ENCODE results near the gene SAYSD1.

The SAYSD1 gene

DNA sequence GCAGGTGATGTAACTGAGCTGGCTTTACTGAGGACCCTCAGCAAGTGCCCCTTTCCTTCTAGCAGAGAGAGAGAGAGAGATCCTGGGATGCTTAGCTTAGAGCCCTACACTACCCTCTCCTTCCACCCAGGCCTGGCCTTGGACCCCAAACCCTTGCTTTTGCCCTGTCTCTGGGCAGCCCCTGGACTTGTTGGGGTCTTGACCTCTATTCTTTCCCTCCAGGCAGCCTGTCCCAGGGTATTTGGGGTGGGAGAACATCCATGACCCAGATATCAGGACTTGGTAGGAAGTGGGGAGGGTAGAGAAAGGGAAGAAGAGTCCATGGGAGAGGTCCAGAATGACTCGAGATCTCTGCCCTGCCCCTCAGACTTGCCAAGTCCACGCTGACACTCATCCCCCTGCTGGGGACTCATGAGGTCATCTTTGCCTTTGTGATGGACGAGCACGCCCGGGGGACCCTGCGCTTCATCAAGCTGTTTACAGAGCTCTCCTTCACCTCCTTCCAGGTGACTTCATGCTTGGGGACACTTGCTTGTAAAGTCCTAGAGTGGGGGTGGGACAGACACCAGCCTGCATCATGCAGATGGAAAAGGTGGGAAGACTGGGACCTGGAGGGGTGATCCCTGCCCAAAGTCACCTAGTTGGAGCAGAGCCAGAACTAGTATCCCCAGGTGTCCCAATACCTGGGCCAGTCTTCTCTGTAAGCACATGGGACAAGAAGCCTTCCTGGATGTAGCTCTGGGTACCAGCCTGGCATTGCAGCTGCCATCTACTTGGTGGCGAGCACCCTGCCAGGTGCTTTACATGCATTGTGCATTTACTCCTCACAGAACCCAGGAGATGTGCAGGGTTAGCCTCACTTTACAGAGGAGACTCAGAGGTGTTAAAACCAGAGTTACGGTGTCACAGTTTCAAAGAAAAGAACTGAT, 35.5 kb downstream of the SAYSD1 start:
- TF ChIP-seq CTCF (IDR thresholded peaks at IDR 0.05; ENCODE audit: low read depth, low read length) = no peak
- no peak for DNase-seq (ENCODE audit: extremely low read depth, low read depth)

- TF ChIP-seq CTCF (IDR thresholded peaks at IDR 0.05; ENCODE audit: low read depth, low read length) = no peak
- no peak for DNase-seq (ENCODE audit: extremely low read depth, low read depth)
Measured at GRCh38 chr6:39078695-39079094, 36.3 kb downstream of the SAYSD1 start.

DNA sequence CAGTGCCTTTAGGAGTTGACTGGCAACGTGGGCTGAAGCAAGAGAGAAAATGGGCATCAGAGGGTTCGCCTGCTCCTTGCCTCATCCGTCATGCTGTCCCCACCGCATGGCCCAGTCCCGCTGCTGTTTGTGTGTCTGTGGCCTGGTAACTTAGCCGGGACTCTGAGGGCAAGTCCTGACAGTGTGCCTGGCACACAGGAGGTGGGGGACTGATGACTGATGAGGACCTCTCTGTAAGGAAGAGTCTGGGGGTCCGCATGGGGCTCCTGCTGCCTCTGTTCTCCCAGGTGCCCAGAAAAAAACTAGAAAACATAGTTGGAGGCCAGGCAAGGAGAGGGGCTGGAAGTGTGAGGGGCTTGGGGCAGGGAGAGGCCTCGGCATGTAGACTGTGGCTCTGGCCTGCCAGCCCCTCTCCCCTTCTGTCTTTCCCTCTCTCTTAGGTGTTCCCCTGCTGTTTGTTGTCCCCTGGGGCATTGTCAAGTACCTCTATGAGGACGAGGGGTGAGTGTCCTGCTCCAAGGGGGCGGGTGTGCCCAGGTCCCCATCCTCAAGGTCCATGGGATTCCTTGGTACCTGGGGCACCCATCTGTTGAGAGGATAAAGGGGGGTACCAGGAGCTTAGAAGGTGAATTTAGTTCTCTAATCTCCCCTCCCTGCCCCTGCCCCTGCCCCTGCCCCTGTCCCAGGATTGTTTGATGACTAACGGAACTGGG, 36.9 kb downstream of the SAYSD1 start:
- DNase-seq (ENCODE audit: extremely low read depth, low read depth) = no peak
- TF ChIP-seq CTCF (IDR thresholded peaks at IDR 0.05; ENCODE audit: low read depth, low read length) = no peak

DNA sequence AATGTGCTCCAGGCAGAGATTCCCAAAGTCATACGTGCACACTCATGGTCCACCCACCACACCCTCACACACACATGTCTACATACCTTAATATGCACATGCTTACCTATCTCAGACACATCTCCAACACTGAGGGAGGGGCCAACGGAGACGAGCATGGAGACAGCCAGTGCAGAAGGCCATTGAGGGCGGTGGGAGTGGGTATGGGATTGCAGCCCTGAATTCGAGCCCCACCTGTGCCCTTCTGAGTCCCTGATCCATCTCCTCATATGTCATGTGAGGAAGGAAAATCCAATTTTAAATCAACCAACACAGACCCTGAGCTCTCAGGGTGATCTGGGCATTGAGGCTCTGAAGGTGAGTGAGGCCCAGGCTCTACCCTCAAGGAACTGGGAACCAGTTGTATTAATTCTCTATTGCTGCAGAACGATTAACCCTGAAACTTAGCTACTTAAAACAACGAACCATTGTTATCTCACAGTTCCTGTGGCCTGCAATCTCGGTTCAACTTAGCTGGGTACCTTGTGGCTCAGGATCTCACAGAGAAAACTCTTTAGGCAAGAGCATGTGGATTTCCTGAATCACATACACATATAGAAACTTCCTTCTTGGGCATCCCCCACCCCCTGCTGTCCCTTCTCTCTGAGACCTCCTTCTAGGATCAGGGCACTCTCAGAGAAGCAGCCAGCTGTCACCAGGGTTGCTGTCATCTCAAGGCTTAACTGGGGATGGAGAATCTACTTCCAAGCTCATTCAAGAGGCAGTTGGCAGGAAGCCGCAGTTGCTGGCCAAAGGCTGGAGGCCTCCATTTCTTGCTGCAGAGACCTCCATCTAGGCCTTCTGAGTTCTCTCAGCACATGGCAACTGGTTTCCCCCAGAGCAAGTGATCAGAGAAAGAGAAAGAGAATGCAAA, 38.1 kb downstream of the SAYSD1 start:
- DNase-seq (ENCODE audit: extremely low read depth, low read depth) = no peak
- TF ChIP-seq CTCF (IDR thresholded peaks at IDR 0.05; ENCODE audit: low read depth, low read length) = no peak

DNA sequence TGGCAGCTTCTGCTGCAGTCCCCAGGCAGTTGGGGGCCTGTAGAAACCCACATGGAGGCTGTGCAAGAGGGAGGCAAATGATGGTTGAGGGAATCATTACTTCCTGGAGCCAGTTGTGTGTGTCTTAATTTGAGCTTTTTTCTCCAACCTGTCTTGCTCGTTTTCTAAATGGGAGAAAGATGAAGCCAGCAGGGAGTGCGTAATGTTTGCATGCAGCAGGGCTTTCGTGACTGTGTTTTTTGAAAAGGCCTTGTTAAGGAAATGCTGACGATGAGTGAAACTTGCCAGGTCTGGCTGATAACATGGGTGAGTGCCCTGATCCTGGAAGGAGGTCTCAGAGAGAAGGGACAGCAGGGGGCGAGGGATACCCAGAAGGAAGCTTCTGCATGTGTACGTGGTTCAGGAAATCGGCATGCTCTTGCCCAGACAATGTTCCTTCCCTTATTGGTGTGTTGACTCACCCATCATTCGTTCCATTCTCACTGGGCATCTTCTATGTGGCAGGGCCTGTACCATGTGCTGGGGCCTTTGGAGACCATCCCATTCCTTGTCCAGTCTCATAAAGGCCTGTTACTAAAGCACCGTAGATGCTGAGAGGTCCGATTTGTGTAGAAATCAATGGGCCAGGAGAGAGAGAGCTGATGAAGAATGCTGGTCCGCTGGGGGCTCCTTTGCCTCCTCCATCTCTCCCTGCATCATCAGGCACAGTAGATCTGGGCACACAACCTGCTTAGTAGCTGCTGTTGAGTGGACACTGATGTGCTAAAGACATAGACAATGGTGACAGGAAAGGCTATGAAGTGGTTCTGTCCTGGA, 39.0 kb downstream of the SAYSD1 start:
- TF ChIP-seq CTCF (IDR thresholded peaks at IDR 0.05; ENCODE audit: low read depth, low read length) = no peak
- no peak for DNase-seq (ENCODE audit: extremely low read depth, low read depth)

DNA sequence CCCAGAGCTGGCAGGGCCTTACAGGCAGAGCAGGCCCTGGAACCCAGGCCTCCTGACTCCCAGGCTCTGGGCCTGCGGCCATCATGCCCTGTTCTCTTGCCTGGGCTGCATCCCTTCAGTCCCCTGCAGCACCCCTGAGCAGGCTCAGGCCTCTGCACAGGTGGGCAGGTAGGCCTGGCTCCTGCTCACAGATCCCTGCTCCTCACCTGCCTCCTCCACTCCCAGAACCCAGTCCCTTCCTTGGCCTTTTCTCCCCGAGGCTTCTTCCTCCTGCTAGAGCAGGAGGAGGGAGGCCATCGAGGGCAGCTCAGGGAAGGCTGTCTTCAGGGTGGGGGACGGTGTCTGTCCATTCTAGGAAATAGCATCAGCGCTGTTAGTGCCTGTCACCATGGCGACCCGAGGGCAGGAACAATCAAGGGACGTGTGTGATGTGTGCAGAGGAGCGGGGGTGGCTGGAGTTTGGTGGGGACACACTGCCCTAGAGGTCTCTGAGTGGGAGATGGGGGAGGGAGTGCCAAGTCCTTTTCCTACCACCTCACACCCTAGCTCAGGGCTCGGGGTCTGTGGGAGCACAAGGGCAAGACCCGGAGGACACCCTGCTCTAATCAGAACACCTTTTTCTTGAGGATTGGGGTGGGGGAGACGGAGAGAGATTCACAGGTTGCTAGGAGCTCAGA, 39.8 kb downstream of the SAYSD1 start:
- no peak for DNase-seq (ENCODE audit: extremely low read depth, low read depth)
- TF ChIP-seq CTCF (IDR thresholded peaks at IDR 0.05; ENCODE audit: low read depth, low read length) = no peak

All from AG09319 (cell line).